ENCODE results near the gene CUL3.
A peak's percentile ranks its signal among the peaks of the same experiment; 100 is the strongest.
"Not testable (repeated sequence)": the region's sequence is repeated elsewhere in the genome, so short reads cannot be mapped to it uniquely, and the experiment has no call there.

Gene CUL3

GRCh38 chr2:224585211-224586088 is at the start of gene CUL3:
Gene CUL3 (minus strand): TSS chr2:224585363. CDS start chr2:224585009, 354 bp downstream.
- peak; percentile 99 for DNase-seq (ENCODE audit: low spot score)

GRCh38 chr2:224630659-224631550 is 45.7 kb upstream of the CUL3 start:
- DNase-seq (ENCODE audit: low spot score), result no peak

GRCh38 chr2:224628416-224628815 is 43.3 kb upstream of the CUL3 start:
- DNase-seq (ENCODE audit: low spot score), result no peak

DNA sequence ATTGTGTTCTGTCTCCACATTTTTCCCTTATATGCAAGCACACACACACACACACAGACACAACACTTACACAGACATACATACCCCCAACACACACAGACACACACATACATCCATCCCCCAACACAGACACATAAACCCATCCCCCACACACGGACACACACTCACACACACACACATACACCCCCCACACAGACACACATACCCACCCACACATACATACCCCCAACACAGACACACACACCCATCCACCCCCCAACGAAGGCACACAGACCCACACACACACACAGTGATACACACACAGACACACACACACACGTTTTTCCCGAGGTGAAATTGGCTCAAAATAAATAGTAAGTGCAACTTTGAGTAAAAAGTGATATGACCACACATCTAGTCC is 41.6 kb upstream of the CUL3 start:
- no peak for DNase-seq (ENCODE audit: low spot score)

DNA sequence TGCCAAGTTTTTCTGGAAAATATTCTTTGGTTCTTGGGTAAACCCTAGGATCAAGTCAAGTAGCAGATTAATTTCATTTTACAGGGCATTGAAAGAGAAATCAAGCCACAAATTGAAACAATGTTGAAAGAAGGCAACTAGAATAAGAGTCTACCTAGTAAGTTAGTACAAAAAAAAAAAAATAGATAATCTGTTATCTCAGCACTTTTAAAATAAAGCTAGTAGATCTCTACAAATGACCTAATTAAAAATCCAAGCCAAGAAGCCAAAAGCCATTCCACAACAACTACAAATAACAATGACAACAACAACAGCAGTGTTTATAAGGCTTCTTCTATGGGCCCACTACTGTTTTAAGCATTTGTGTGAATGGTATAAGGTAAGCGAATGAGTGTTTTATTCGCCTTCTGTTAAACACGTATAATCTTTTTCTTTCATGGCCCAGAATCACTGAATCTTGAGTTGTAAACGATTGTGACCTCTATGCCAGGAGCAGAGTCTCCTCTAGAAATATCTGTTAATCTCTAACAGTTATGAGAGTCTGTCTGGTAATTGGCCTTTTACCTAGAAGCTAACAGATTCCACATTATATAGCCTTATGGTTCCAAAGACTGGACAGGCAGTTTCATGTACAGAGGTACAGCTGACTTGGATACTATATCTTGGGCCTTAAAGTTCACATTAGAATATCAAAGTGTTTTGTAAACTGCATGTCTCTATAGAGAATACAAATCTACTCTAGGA is 28.6 kb upstream of the CUL3 start:
- no peak for DNase-seq (ENCODE audit: low spot score)

- DNase-seq (ENCODE audit: low spot score), result no peak
These were observed 27.4 kb upstream of the CUL3 start for GRCh38 chr2:224612578-224612977.

- no peak for DNase-seq (ENCODE audit: low spot score)
These were observed 26.8 kb upstream of the CUL3 start for GRCh38 chr2:224611938-224612337.

- DNase-seq (ENCODE audit: low spot score), result no peak
These were observed 22.9 kb upstream of the CUL3 start for GRCh38 chr2:224608104-224608503.

- DNase-seq (ENCODE audit: low spot score), result not testable (repeated sequence)
These were observed 18.8 kb upstream of the CUL3 start for GRCh38 chr2:224603746-224604500.

DNA sequence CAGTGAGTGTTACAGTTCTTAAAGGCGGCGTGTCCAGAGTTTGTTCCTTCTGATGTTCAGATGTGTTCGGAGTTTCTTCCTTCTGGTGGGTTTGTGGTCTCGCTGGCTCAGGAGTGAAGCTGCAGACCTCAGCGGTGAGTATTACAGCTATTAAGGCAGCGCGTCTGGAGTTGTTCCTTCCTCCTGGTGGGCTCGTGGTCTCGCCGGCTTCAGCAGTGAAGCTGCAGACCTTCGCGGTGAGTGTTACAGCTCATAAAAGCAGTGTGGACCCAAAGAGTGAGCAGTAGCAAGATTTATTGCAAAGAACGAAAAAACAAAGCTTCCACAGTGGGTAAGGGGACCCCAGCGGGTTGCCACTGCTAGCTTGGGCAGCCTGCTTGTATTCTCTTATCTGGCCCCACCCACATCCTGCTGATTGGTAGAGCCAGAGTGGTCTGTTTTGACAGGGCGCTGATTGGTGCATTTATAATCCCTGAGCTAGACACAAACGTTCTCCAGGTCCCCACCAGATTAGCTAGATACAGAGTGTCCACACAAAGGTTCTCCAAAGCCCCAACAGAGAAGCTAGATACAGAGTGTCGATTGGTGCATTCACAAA is 17.7 kb upstream of the CUL3 start:
- not testable (repeated sequence) for DNase-seq (ENCODE audit: low spot score)

GRCh38 chr2:224601923-224602322 is 16.8 kb upstream of the CUL3 start:
- no peak for DNase-seq (ENCODE audit: low spot score)

GRCh38 chr2:224598678-224599077 is 13.5 kb upstream of the CUL3 start:
- DNase-seq (ENCODE audit: low spot score), result no peak

DNA sequence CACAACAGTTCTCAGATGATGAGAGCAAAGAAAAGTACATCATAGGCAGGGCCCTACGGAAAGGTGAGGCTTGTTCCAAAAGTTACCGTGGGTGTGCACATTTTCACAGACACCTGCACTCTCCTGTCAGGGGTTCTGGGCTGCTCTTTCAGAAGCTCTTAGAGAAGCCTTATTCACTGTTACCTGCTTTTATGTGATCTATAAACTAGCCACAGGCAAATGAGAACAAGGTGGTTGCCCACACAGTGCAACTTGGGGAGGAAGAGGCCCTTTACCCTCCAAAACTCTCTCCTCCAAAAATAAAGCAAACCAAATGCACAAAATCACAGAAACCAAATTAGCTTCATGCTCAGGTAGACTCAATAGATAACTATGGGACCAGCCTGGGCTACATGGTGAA is 11.1 kb upstream of the CUL3 start:
- DNase-seq (ENCODE audit: low spot score), result no peak

DNA sequence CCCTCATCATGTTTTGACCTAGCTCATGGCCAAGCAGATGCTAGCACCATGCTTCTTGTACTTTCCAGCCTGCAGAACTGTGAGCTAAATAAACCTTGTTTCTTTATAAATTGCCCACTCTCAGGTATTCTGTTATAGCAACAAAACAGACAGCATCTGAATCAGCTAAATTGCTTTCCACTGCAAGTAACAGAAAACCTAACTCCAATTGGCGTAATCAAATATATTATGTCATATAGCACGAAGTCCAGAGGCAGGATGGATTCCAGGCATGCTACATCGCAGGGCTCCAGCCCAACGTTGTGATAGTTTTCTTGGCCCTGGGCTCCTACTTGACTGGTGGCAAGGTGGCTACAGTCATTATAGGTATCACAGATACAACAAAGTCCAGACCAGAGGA is 10.4 kb upstream of the CUL3 start:
- DNase-seq (ENCODE audit: low spot score), result no peak

- no peak for DNase-seq (ENCODE audit: low spot score)
These were observed 9.7 kb upstream of the CUL3 start for GRCh38 chr2:224594840-224595239.

GRCh38 chr2:224591220-224591619 is 6.1 kb upstream of the CUL3 start:
- no peak for DNase-seq (ENCODE audit: low spot score)

GRCh38 chr2:224586127-224586695 is 1.0 kb upstream of the CUL3 start:
- DNase-seq (ENCODE audit: low spot score), result peak; percentile 25

DNA sequence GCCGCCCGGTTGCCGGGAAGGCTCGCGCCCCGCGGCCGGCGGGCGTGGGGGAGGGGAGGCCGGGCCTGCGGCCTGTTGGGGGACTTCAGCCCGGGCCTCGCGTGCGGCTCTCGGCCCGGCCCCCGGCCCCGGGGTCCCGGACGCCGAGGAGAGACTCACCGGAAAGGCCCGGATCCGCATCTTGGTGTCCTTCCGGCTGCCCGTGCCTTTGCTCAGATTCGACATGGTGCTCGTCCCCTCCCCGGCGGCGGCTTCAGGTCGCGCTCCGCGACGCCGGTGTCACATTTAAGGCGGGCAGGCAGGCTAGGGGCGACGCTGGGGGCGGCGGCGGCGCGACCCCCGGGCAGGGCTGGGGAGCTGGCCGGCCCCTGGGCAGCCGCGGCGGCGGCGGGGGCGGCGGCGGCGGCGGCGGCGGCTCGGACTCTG is 365 bp downstream of the CUL3 start:
- peak; percentile 44 for DNase-seq (ENCODE audit: low spot score)

GRCh38 chr2:224584111-224584784 is 915 bp downstream of the CUL3 start:
- DNase-seq (ENCODE audit: low spot score), result peak; percentile 36

- not testable (repeated sequence) for DNase-seq (ENCODE audit: low spot score)
These were observed 2.1 kb downstream of the CUL3 start for GRCh38 chr2:224583033-224583432.
